Heart right ventricle (tissue), 16 donors: ENCODE measurements around the gene HOXA9. TPM values are rescaled to one million over a fixed set of nuclear protein-coding genes. Genes with fewer than 3 reads are reported as not detected.

Source experiments
- ATAC-seq, 8 donors: fragments of 200-7000 bp; cut with Tn5 transposase; one replicate each; pipeline ENCODE4 v1.9.1; 2020; ENCODE audit warnings: mild to moderate bottlenecking in 8 of 8, moderate library complexity in 8 of 8, moderate number of reproducible peaks in 1 of 8
- DNase-seq, 2 donors: peaks; one replicate each; pipeline ENCODE4 v3.0.0-alpha.2; 2020
- H3K27ac ChIP-seq, 10 donors: fragments of 200-600 bp; sonication (generic) in 2 of 10; one replicate each; pipeline versions ENCODE4 v1.5.0 to v1.8.0; 2020 to 2022; ENCODE audit warnings: mild to moderate bottlenecking in 3 of 10
- H3K27me3 ChIP-seq, 7 donors: fragments of 200-600 bp; one replicate each; pipeline ENCODE4 v1.8.0; 2021 to 2022; ENCODE audit warnings: mild to moderate bottlenecking in 2 of 7
- H3K36me3 ChIP-seq, 9 donors: fragments of 200-600 bp; sonication (generic) in 1 of 9; one replicate each; pipeline versions ENCODE4 v1.5.0 to v1.8.0; 2020 to 2022; ENCODE audit warnings: mild to moderate bottlenecking in 2 of 9
- H3K4me1 ChIP-seq, 9 donors: fragments of 200-600 bp; sonication (generic) in 1 of 9; one replicate each; pipeline versions ENCODE4 v1.5.0 to v1.8.0; 2020 to 2022; ENCODE audit warnings: mild to moderate bottlenecking in 4 of 9
- H3K4me3 ChIP-seq, 10 donors: fragments of 200-600 bp; sonication (generic) in 2 of 10; one replicate each; pipeline versions ENCODE4 v1.5.0 to v1.8.0; 2020 to 2022; ENCODE audit warnings: mild to moderate bottlenecking in 7 of 10, moderate library complexity in 2 of 10
- H3K9me3 ChIP-seq, 11 donors: fragments of 200-600 bp in 10 of 11; sonication (generic) in 2 of 11; one replicate each; pipeline versions ENCODE4 v1.5.0 to v1.8.0; 2013 to 2022; ENCODE audit warnings: mild to moderate bottlenecking in 2 of 11, control low read depth in 1 of 11, moderate library complexity in 1 of 11
- WGBS, 2 donors: extraction: QIAGEN DNeasy Blood & Tissue Kit; methylation state at CpG; one replicate each; pipeline ENCODE4 v1.1.7; 2013; ENCODE audit warnings: inconsistent platforms in 1 of 2; 5-methylcytosine and 5-hydroxymethylcytosine counted together
- intact Hi-C, 10 donors: fragments of 100-400 bp; cut with DNase I; formaldehyde crosslinking; loops; one replicate each; pipeline versions ENCODE4 v1.11.1 to v1.14.2; 2022
- polyA plus RNA-seq, 2 donors: library from polyadenylated mRNA; stranded (reverse); fragments of 200-250 nt; gene quantifications; one replicate each; pipeline ENCODE4 v1.2.3, GENCODE V29; 2013
- total RNA-seq, 10 donors: library from RNA; stranded (reverse); fragmentation: NEBNext Ultra II Directional in 3 of 10; extraction: Animal tissue kit (Norgen Biotek cat#: 25700) in 3 of 10; gene quantifications; one replicate each; pipeline versions ENCODE4 v1.2.1 to v1.2.4, GENCODE V29; 2021 to 2023
- TF ChIP-seq, protein P1 (sequence below), 9 donors: fragments of 200-600 bp; sonication (generic) in 2 of 9; IDR thresholded peaks; one replicate each; pipeline versions ENCODE4 v1.5.0 to v1.8.0; 2021 to 2022; ENCODE audit warnings: antibody characterized with exemption in 9 of 9, mild to moderate bottlenecking in 5 of 9, moderate library complexity in 1 of 9
- donor health status: Arrhythmogenic right ventricular cardiomyopathy.
- donor health status: ischemic (EF 13 %, LVEDD 7.1; RV severe dilation, severe dysfunction).
- donor health status: healthy with polysubstance abuse.
- donor health status: DM: no; HTN: yes; CAD: no.
- donor health status: DM: no; HTN: no; CAD: no.
- donor health status: ischemic (EF 25% LVEDD 6.9; RV normal size, moderate dysfunction).
- donor health status: ischemic (EF 25% LVEDD 5.7; RV mildly dilated, moderate dysfunction).
- donor health status: healthy.
- donor health status: DM: yes; HTN: yes; CAD: no.
- donor health status: Ischemic cardiomyopathy.
- donor health status: ischemic (EF 35%, LVEDD 5.7; RV mildly dilated, moderate dysfunction).
- donor health status: nonischemic (EF 11% LVEDD 7.7; RV severe dilation, severe dysfunction).
- donor health status: DM: yes; HTN: yes; CAD: no.
- donor health status: PGD.
- donor health status: ischemic (EF 29% LVEDD 5.4; RV normal size, mild dysfunction).
- donor health status: nonischemic (EF 23%, LVEDD 6.1; RV moderate dilation, normal function).

The HOXA9 gene
- total and polyA plus RNA-seq, 12 donors, result not detected

- TF ChIP-seq, protein P1, sequence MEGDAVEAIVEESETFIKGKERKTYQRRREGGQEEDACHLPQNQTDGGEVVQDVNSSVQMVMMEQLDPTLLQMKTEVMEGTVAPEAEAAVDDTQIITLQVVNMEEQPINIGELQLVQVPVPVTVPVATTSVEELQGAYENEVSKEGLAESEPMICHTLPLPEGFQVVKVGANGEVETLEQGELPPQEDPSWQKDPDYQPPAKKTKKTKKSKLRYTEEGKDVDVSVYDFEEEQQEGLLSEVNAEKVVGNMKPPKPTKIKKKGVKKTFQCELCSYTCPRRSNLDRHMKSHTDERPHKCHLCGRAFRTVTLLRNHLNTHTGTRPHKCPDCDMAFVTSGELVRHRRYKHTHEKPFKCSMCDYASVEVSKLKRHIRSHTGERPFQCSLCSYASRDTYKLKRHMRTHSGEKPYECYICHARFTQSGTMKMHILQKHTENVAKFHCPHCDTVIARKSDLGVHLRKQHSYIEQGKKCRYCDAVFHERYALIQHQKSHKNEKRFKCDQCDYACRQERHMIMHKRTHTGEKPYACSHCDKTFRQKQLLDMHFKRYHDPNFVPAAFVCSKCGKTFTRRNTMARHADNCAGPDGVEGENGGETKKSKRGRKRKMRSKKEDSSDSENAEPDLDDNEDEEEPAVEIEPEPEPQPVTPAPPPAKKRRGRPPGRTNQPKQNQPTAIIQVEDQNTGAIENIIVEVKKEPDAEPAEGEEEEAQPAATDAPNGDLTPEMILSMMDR (IDR thresholded peaks at IDR 0.05), result no peak
- ATAC-seq (peak in 4 of 8 donors; percentile 8 to 40 (median 28)), DNase-seq (no peak)
- Histone ChIP-seq H3K27me3 (peaks cover 76 to 100% (median 100%) of the 10 kb centered on the region in 7 donors), H3K9me3 (no peaks in the 10 kb centered on the region), H3K4me1 (peaks cover 17 to 65% (median 42%) of the 10 kb centered on the region in 9 donors), H3K36me3 (no peaks in the 10 kb centered on the region), H3K4me3 (peak overlapping the region; percentile 5 to 39 (median 20)), H3K27ac (no peak overlapping the region)
- WGBS, 2 donors, result 3 to 5% methylated on average over 49 of the region's 49 CpGs
- intact Hi-C loops, result no loop called here
Measured at GRCh38 chr7:27188386-27189294, 23.3 kb upstream of the HOXA9 start.

DNA sequence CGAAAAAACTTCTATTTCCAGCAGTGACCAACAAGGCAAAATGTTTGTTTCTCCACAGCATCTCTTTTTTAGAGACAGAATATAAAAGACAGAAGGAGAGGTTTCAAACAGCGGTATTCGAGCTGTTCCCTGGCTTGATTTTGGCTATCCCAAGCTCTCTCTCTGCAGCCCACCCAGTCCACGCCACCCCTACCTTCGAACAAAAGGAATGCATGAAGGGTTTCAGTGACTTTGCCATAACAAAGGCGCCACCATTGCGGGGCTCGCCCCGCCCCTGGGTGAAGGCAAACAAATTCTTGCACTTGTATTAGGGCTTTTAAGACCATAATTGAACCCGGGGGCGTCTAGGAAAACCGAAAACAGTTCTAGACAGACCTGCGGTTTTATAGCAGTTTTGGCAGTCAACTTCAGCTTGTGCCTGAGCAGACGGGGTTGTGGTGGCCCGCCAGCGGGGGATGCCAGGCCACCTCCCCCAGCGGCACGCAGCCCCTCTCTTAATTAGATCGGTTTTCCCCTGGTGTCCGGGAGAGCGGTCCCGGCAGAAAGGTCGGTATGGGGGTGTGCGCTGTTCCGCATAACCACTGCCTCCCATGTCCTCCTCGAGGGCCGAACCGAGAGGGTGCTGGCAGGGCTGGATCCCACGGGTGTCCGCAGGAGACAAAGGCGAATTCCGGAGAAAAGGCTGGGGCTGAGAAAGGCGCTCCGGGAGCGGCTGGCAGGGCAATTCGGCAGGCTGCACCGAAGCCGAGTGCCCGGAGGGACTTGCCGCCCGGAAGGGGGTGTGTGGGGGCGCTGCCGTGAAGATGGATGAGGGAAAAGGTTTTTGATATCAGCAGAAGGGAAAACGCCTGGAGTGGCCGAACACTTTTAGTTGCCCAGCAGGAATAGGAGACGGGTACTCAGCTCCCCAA, 22.4 kb upstream of the HOXA9 start:
- DNase-seq, result no peak
- Histone ChIP-seq H3K27me3 (peaks cover 75 to 100% (median 100%) of the 10 kb centered on the region in 7 donors), H3K4me3 (peak overlapping the region in 5 of 10 donors; percentile 8 to 39 (median 23)), H3K9me3 (no peaks in the 10 kb centered on the region), H3K4me1 (peaks cover 12 to 64% (median 40%) of the 10 kb centered on the region in 9 donors), H3K27ac (no peak overlapping the region), H3K36me3 (no peaks in the 10 kb centered on the region)
- no peak for ATAC-seq
- WGBS, 2 donors, result 5 to 7% methylated on average over 46 of the region's 46 CpGs
- TF ChIP-seq, protein P1 (IDR thresholded peaks at IDR 0.05), result no peak
- intact Hi-C loops, result no loop called here

- intact Hi-C loops, result no loop called here
- H3K27ac ChIP-seq, result no peak overlapping the region
Measured at GRCh38 chr7:27186668-27187474, 21.5 kb upstream of the HOXA9 start.

More at GRCh38 chr7:27186668-27187474, 21.5 kb upstream of the HOXA9 start:
- DNase-seq (no peak), ATAC-seq (no peak)
- 23 to 30% methylated on average over 4 of the region's 4 CpGs for WGBS, 2 donors
- no peaks in the 10 kb centered on the region for H3K9me3 ChIP-seq
- H3K4me3 ChIP-seq, result no peak overlapping the region
- H3K36me3 ChIP-seq, result no peaks in the 10 kb centered on the region
- H3K27me3 ChIP-seq, result peaks cover 73 to 100% (median 100%) of the 10 kb centered on the region in 7 donors
- TF ChIP-seq, protein P1 (IDR thresholded peaks at IDR 0.05), result no peak
- H3K4me1 ChIP-seq, result peaks cover 8 to 56% (median 36%) of the 10 kb centered on the region in 9 donors
